GM11168 (cell line): ENCODE measurements around the gene CAMK4.

ENCODE experiments used
- in situ Hi-C: fragments of 300-500 bp; cut with MboI; formaldehyde crosslinking; loops from one replicate; pipeline ENCODE4 v1.12.0; 2022; ENCODE audit warnings: low sequenced_read_pairs; ENCODE audit not compliant: unreplicated experiment

CAMK4 gene

GRCh38 chr5:111223787-111224560 is at the start of gene CAMK4:
Gene CAMK4, plus strand, starts transcription at chr5:111224384. Its CDS starts 100 bp downstream, at chr5:111224484.
- in situ Hi-C loops = loop anchor here (10.0 kb wide), 1 partner anchor 51 kb away; no protein-coding TSS in a partner anchor

- in situ Hi-C loops = no loop called here
Measured at GRCh38 chr5:111183064-111183463, 41.1 kb upstream of the CAMK4 start.

- in situ Hi-C loops = no loop called here
Measured at GRCh38 chr5:111187079-111187478, 37.1 kb upstream of the CAMK4 start.

- in situ Hi-C loops = no loop called here
Measured at GRCh38 chr5:111194053-111194452, 30.1 kb upstream of the CAMK4 start.

GRCh38 chr5:111194925-111195324 is 29.3 kb upstream of the CAMK4 start:
- in situ Hi-C loops = no loop called here

- in situ Hi-C loops = no loop called here
Measured at GRCh38 chr5:111197523-111197922, 26.7 kb upstream of the CAMK4 start.

GRCh38 chr5:111198281-111198966 is 25.8 kb upstream of the CAMK4 start:
- in situ Hi-C loops = no loop called here

- in situ Hi-C loops = no loop called here
Measured at GRCh38 chr5:111200828-111201227, 23.4 kb upstream of the CAMK4 start.

- in situ Hi-C loops = no loop called here
Measured at GRCh38 chr5:111201705-111202104, 22.5 kb upstream of the CAMK4 start.

GRCh38 chr5:111211341-111211740 is 12.8 kb upstream of the CAMK4 start:
- in situ Hi-C loops = no loop called here

GRCh38 chr5:111214052-111214742 is 10.0 kb upstream of the CAMK4 start:
- in situ Hi-C loops = no loop called here

GRCh38 chr5:111215971-111216370 is 8.2 kb upstream of the CAMK4 start:
- in situ Hi-C loops = no loop called here

- in situ Hi-C loops = loop anchor here (10.0 kb wide), 1 partner anchor 54 kb away; no protein-coding TSS in a partner anchor
Measured at GRCh38 chr5:111221139-111221538, 3.0 kb upstream of the CAMK4 start.

GRCh38 chr5:111223101-111223786 is 940 bp upstream of the CAMK4 start:
- in situ Hi-C loops = loop anchor here (10.0 kb wide), 1 partner anchor 52 kb away; no protein-coding TSS in a partner anchor

- in situ Hi-C loops = loop anchor here (10.0 kb wide), 1 partner anchor 50 kb away; no protein-coding TSS in a partner anchor
Measured at GRCh38 chr5:111224561-111225345, 569 bp downstream of the CAMK4 start.

- in situ Hi-C loops = loop anchor here (10.0 kb wide), 1 partner anchor 49 kb away; no protein-coding TSS in a partner anchor
Measured at GRCh38 chr5:111225926-111226325, 1.7 kb downstream of the CAMK4 start.

- in situ Hi-C loops = loop anchor here (10.0 kb wide), 1 partner anchor 48 kb away; no protein-coding TSS in a partner anchor
Measured at GRCh38 chr5:111226556-111226955, 2.4 kb downstream of the CAMK4 start.

GRCh38 chr5:111227226-111227782 is 3.1 kb downstream of the CAMK4 start:
- in situ Hi-C loops = loop anchor here (10.0 kb wide), 1 partner anchor 47 kb away; no protein-coding TSS in a partner anchor

- in situ Hi-C loops = loop anchor here (10.0 kb wide), 1 partner anchor 47 kb away; no protein-coding TSS in a partner anchor
Measured at GRCh38 chr5:111227801-111228200, 3.6 kb downstream of the CAMK4 start.
